ENCODE measurements around the gene PLA2G4E. TPM values are rescaled to one million over a fixed set of nuclear protein-coding genes. Genes with fewer than 3 reads are reported as not detected.
A peak's percentile ranks its signal among the peaks of the same experiment; 100 is the strongest.

Gene PLA2G4E
- total and polyA plus RNA-seq, 9 of the 15 experiments (the other 6 are each of a cell fraction or from before 2014, with no cell fraction given) = 0.03 TPM; not detected in 8

GRCh38 chr15:41933326-41933725 is 87.5 kb downstream of the PLA2G4E start:
- ChIA-PET POLR2A (interaction anchor here (0.6 kb wide), 2 partner anchors 8 to 755 kb away, joined by 3 read pairs; no protein-coding TSS in a partner anchor), CTCF (ENCODE audit: low intra/inter-chr PET ratio) (no interaction called here)
- no peak for FAIRE-seq
- intact Hi-C loops (cut with micrococcal nuclease) = no loop called here
- no peak for DNase-seq (ENCODE audit: extremely low read depth in 1 of 4, low spot score in 3 of 4)
- no peaks in the 10 kb centered on the region for H3K9me1 ChIP-seq (ENCODE audit: control insufficient read depth, insufficient read depth, low read length)
- H3K79me2 ChIP-seq (ENCODE audit: control insufficient read depth, insufficient read depth, low read length) = no peaks in the 10 kb centered on the region
- no peak overlapping the region for H2AFZ ChIP-seq (ENCODE audit: low read depth, low read length)
- no TSS peak for BruUV-seq (replicated peaks)
- no peak overlapping the region for H3K4me2 ChIP-seq (ENCODE audit: insufficient read depth, low read length)
- ATAC-seq = no peak
- TF ChIP-seq CTBP1 (IDR thresholded peaks at IDR 0.05; ENCODE audit: borderline replicate concordance) = no peak
- TF ChIP-seq USF2 (CRISPR knock-in tag; IDR thresholded peaks at IDR 0.05) = no peak
- TF ChIP-seq ZNF583 (CRISPR knock-in tag; IDR thresholded peaks at IDR 0.05) = no peak
- TF ChIP-seq RHOXF2B (CRISPR knock-in tag; conservative IDR thresholded peaks at IDR 0.05) = no peak
- TF ChIP-seq KHSRP (IDR thresholded peaks at IDR 0.05) = no peak
- TF ChIP-seq MBD1 (CRISPR knock-in tag; IDR thresholded peaks at IDR 0.05) = no peak
- WGBS (ENCODE audit: insufficient coverage, low coverage, missing lambda C conversion rate) = 39% methylated on average over 7 of the region's 7 CpGs
- no peak overlapping the region for H3K27ac ChIP-seq (ENCODE audit: extremely low read depth, low read depth, low read length)
- no peaks in the 10 kb centered on the region for H3K9me3 ChIP-seq (replicated peaks; ENCODE audit: control insufficient read depth, insufficient read depth, low read depth, low read length)
- H3K36me3 ChIP-seq (ENCODE audit: control insufficient read depth, insufficient read depth, low read length) = peaks cover 4% of the 10 kb centered on the region; the same call in 2 of the 3 replicates
- H3K27me3 ChIP-seq (ENCODE audit: control insufficient read depth in 2 of 2, insufficient read depth in 2 of 2, low read length in 2 of 2) = no peaks in the 10 kb centered on the region
- in situ Hi-C loops (cut with MboI) = no loop called here
- H3K4me3 ChIP-seq = no peak overlapping the region
- peaks cover 3 to 13% of the 10 kb centered on the region in 2 experiments; a peak in 4 of 5 replicates for H3K4me1 ChIP-seq (replicated peaks in 1 of 2; ENCODE audit: control insufficient read depth in 2 of 2, insufficient read depth in 2 of 2, low read length in 2 of 2)
- H3K9ac ChIP-seq (ENCODE audit: insufficient read depth in 1 of 2, low read depth in 2 of 2, low read length in 2 of 2) = peak overlapping the region in 1 of 2 experiments; percentile 65; a peak in 1 of 4 replicates
- H4K20me1 ChIP-seq (replicated peaks; ENCODE audit: control insufficient read depth, insufficient read depth, low read length) = no peaks in the 10 kb centered on the region
